Stimulated activated CD8-positive, alpha-beta memory T cell treated with anti-CD3 and anti-CD28 coated beads, Interleukin-7, amount 100 ng/mL, for 1 hour (primary cell): Measurements from ENCODE around the gene PPM1B.
"Not testable (repeated sequence)": the region's sequence is repeated elsewhere in the genome, so short reads cannot be mapped to it uniquely, and the experiment has no call there.

Source experiments
- DNase-seq, 2 donors: peaks; one replicate each; pipeline ENCODE4 v3.0.0-alpha.2; 2020; ENCODE audit warnings: low read depth in 2 of 2

Gene PPM1B

DNA sequence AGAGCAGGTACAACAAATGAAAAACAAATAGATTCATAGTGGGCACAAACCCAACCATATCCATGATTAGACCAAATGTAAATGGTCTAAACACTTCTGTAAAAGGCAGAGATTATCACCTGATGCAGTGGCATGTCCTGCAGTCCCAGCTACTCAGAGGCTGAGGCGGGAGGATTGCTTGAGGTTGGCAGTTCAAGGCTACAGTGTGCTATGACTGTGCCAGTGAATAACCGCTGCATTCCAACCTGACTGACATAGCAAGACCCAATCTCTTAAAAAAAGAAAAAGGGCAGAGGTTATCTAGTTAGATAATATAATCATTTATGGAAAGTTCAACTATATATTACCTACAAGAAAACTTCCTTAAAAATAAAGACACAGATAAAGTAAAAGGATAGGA is 85.3 kb downstream of the PPM1B start:
- no peak for DNase-seq

DNA sequence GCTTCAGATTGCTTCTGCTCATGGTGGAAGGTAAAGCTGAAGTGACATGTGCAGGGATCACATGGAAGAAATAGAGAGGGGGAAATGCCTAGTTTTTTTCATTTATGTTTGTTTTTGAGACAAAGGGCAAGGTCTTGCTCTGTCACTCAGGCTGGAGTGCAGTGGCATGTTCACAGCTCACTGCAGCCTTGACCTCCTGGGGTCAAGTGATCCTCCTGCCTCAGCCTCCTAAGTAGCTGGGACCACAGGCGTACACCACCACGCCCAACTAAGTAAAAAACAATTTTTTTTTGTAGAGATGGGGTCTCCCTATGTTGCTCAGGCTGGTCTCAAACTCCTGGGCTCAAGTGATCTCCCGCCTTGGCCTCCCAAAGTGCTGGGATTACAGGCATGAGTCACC is 87.0 kb downstream of the PPM1B start:
- DNase-seq, result not testable (repeated sequence)

DNA sequence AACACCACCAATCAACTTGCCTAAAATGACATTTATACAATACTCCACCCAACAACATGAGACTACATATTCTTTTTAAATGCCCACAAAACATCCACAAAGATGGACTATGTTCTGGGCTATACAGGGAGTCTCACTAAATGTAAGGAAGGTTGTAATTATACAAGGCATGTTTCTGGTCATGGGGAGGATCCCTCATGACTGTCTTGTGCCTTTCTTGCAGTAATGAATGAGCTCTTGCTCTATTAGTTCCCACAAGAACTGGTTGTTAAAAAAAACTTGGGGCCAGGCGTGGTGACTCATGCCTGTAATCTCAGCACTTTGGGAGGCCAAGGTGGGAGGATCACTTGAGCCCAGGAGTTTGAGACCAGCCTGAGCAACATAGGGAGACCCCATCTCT is 89.1 kb downstream of the PPM1B start:
- not testable (repeated sequence) for DNase-seq

DNA sequence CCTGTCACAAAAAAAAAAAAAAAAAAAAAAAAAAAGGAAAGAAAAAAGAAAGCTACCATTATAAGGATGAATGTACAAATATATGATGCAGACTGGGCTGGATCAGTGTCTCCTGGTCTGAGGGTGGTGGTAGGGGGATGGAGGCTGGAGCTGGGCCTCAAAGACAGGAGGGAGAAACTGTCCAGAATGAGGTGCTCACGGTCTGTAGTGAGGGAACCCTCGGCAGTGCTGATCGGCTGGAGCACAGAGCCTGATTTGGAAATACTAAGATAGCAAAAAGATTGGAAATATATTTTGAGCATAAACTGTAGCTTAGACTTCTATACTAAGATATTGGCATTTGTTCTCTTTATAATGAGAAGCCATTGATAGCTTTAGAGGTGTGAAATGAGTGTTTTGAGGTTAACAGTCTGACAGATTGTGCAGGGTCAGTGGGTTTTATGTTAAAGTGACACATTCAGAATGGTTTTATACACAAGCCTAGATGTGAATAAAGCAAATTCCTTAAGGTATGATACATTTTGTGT is 98.7 kb downstream of the PPM1B start:
- DNase-seq, result no peak

DNA sequence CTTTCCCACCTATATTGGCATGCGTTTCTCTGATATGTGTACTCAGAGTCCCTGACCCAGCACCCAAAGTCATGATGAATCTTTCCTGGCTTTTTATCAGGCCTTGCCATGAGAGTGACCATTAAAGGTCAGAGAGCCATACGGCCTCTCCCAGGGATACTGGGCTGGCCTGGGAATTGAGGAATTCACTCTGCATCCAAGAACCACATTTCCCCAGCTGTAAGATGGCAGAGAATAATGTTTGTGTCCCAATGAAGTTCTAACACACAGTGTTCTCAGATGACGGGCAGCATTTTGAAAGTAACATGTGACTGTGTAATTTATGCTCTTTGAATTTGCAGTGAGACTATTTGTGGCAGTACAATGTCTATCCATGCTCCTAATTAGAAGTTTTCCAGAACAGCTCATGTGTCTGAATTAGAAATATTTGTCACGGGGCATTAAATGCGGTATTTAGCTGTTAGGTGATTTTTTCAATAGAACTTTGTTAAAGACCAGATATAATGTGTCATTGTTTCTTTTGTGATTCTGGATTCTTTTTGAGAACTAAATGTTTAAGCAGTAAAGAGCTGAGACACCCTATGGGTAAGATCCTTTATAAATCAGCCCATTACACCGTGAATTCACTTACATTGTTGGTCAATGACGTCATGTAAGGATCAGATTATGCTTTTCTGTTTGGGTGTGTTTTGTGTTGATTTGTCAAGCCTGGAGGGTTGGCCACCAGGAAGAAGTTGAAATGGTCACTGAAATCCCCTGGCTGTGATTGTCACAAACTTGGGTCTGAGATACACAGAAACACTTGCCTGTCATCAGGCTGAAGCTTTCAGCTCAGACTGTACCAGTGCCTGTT is 99.3 kb downstream of the PPM1B start:
- DNase-seq, result no peak

DNA sequence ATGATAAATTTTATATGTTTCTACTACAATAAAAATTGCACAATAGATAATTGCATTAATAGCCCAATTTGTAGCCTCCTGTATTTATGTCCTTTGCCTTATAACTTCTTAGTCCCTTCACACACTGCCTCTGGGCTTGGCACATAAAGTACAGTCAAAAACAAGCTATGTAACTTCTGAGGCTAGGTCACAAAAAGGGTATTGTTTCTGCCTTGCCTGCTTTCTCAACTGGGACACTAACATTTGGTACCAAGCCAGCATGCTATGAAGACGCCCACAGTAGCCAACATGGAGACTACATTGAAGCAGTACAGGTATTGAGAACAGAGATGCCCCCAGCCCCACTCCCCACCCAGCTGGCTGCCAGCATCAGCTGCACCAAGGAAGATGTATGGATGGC is 101.2 kb downstream of the PPM1B start:
- DNase-seq, result no peak

DNA sequence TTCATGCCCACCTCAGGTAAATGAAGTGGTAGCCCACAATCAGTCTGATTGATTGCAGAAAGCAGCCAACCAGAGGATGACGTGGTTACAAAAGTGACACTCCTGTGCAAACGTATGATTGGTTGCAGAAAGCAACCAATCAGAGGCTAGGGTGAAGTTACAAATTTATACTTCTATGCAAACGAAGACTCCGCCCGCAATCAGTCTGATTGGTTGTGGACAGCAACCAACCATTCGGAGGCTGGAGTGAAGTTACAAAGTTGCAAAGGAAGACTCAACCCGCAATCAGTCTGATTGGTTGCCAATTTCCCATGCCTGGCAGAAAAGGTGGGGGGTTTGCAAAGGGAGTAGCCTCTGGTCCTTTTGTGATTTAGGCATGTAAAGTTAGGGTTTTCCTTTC is 102.6 kb downstream of the PPM1B start:
- DNase-seq, result no peak

DNA sequence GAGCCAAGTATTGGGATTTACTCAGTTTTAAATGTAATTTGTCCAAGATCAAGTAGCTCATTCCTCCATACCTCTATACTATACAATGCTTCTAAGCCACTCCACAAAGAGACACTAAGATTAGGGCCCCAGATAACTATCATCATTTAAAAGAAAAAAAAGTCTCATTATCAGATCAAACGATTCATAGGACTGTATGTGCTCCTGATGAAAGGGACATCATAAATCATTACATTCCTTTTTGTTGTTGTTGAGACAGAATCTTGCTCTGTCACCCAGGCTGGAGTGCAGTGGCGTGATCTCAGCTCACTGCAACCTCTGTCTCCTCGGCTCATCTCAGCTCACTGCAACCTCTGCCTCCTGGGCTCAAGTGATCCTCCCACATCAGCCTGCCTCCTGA is 104.4 kb downstream of the PPM1B start:
- DNase-seq, result no peak

DNA sequence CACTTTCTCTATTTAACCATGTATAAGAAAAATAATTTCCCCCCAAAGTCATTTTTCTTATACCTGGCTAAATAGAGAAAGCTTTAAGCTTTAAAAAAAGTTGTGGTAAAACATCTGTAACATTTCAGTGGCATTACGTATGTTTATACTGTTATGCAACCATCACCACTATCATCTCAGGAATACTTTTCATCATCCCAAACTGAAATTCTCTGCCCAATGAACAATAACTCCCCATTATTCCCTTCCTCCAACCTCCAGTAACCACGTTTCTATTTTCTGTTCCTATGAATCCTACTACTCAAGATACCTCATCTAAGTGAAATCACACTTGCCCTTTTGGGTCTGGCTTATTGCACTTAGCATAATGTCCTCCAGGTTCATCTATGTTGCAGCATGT is 104.9 kb downstream of the PPM1B start:
- no peak for DNase-seq

DNA sequence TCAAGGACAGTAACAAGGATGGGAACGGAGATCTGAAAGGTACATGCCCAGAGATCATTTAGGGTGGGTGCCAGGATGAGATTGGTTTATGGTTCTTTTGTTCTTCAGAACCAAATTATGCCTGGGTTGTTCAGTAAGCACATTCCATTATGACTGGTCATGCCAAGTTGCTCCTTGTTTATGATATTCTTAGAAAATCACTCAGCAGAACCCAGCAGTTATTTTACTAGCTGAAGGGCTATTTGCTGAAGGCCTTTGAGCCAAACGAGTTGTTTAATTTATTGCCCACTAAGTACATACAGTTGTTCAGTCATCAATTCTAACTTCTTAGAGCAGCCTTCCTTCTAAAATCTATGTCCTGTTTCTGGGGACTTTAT is 107.2 kb downstream of the PPM1B start:
- no peak for DNase-seq

DNA sequence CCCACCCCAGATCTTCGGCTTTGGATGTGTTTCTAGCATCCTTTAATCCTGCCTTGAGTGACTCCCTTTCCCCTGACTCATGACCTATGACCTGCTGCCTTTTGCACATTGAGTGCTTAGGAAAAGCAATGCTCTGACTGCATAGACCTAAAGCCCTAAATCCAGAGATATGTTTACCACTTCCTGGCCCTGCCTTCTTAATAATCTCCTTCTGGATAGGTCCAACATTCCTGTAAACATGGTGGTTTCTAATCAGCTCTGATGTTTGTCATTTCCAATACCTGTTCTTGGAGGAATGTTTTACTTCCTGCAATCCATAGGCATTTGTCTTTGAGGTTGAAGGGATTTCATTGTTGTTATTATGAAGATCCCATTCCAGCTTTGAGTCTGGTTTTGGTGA is 108.9 kb downstream of the PPM1B start:
- DNase-seq, result no peak

DNA sequence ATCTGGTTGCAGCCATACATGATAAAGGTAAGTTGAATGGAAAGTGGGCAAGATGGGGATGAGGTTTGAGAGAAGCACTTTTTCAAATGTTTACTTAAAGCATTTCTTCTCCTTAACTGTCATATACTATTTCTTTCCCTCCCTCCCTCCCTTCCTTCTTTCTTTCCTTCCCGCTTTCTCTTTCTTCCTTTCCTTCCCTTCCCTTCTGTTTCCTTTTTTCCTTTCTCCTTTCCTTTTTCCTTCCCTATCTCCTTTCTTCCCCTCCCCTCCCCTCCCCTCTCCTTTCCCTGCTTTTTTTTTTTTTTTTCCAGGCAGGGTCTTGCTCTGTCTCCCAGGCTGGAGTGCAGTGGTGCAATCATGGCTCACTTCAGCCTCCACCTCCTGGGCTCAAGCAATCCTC is 112.2 kb downstream of the PPM1B start:
- DNase-seq, result no peak
